Tibial nerve (tissue), 4 donors: Measurements from ENCODE around the gene COPS2. TPM values are rescaled to one million over a fixed set of nuclear protein-coding genes. Genes with fewer than 3 reads are reported as not detected.

Experiments
- DNase-seq, 2 donors: peaks; one replicate each; pipeline ENCODE4 v3.0.0-alpha.2; 2019; ENCODE audit warnings: low spot score in 2 of 2
- H3K27ac ChIP-seq, 4 donors: fragments of 200-600 bp; sonication (generic) in 3 of 4; one replicate each; pipeline ENCODE4 v1.5.1; 2017 to 2019; ENCODE audit warnings: mild to moderate bottlenecking in 1 of 4
- H3K27me3 ChIP-seq, 2 donors: fragments of 200-600 bp; sonication (generic) in 1 of 2; one replicate each; pipeline versions ENCODE4 v1.5.1 to v1.6.0; 2017 to 2019
- H3K36me3 ChIP-seq, 3 donors: fragments of 200-600 bp; sonication (generic); one replicate each; pipeline ENCODE4 v1.5.1; 2018 to 2019
- H3K4me1 ChIP-seq, 4 donors: fragments of 200-600 bp; sonication (generic) in 3 of 4; one replicate each; pipeline ENCODE4 v1.5.1; 2017 to 2019
- H3K4me3 ChIP-seq, 4 donors: fragments of 200-600 bp; sonication (generic) in 3 of 4; one replicate each; pipeline ENCODE4 v1.5.1; 2017 to 2019; ENCODE audit warnings: mild to moderate bottlenecking in 1 of 4, moderate library complexity in 1 of 4
- H3K9me3 ChIP-seq, 4 donors: fragments of 200-600 bp; sonication (generic) in 3 of 4; one replicate each; pipeline ENCODE4 v1.5.1; 2017 to 2019
- EP300 ChIP-seq, 2 donors: sonication (generic); formaldehyde crosslinking; IDR thresholded peaks; one replicate each; pipeline ENCODE4 v1.6.1; 2017; ENCODE audit warnings: antibody characterized with exemption in 2 of 2, mild to moderate bottlenecking in 1 of 2
- POLR2A ChIP-seq, 2 donors: fragments of 450-650 bp; IDR thresholded peaks; one replicate each; pipeline ENCODE4 v1.6.1; 2017; ENCODE audit warnings: antibody characterized with exemption in 2 of 2, mild to moderate bottlenecking in 2 of 2, moderate library complexity in 2 of 2
- WGBS, 2 donors: methylation state at CpG; one replicate each; pipeline ENCODE4 v1.1.5; 2018; 5-methylcytosine and 5-hydroxymethylcytosine counted together
- total RNA-seq, 4 donors: library from RNA; depleted of rRNA; stranded (reverse); fragments of >200 nt; gene quantifications; one replicate each; pipeline ENCODE4 v1.1.0, GENCODE V29; 2016
- TF ChIP-seq, protein P1 (sequence below), 5 experiments: fragments of 200-600 bp in 3 of 5; fragments of 450-650 bp in 2 of 5; sonication (generic) in 3 of 5; IDR thresholded peaks; one replicate each; pipeline ENCODE4 v1.5.1; 2016 to 2019; ENCODE audit warnings: antibody characterized with exemption in 5 of 5, mild to moderate bottlenecking in 3 of 5, moderate library complexity in 2 of 5

Gene COPS2
- total RNA-seq, 4 donors from 2014 or later, result 57.1 to 88.5 (median 67.7) TPM

DNA sequence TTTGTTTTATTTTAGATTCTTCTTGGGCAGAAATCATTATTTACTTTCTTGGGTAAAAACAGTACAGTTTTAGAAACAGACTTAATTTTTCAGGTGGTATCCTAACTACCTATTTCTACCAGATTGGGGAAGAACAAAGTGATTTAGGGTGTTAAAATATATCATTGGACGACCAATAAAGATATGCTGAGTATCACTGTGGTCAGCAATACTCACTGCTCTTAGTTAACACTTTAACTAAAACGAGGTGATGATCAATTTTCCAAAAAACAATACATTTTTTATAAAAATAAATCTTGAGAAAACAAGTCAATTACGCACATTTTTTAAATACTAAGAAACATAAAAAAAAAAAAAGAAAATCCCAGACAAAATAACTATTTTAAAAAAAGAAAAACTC, 3.6 kb downstream of the COPS2 start:
- no peak for DNase-seq
- no peaks in the 10 kb centered on the region for H3K9me3 ChIP-seq
- H3K27ac ChIP-seq, result no peak overlapping the region
- WGBS, 2 donors, result 76 to 78% methylated on average over 3 of the region's 3 CpGs
- H3K36me3 ChIP-seq, result no peaks in the 10 kb centered on the region
- no peak overlapping the region for H3K4me3 ChIP-seq
- TF ChIP-seq POLR2A (IDR thresholded peaks at IDR 0.05) (no peak), EP300 (IDR thresholded peaks at IDR 0.05) (no peak)
- TF ChIP-seq, protein P1, sequence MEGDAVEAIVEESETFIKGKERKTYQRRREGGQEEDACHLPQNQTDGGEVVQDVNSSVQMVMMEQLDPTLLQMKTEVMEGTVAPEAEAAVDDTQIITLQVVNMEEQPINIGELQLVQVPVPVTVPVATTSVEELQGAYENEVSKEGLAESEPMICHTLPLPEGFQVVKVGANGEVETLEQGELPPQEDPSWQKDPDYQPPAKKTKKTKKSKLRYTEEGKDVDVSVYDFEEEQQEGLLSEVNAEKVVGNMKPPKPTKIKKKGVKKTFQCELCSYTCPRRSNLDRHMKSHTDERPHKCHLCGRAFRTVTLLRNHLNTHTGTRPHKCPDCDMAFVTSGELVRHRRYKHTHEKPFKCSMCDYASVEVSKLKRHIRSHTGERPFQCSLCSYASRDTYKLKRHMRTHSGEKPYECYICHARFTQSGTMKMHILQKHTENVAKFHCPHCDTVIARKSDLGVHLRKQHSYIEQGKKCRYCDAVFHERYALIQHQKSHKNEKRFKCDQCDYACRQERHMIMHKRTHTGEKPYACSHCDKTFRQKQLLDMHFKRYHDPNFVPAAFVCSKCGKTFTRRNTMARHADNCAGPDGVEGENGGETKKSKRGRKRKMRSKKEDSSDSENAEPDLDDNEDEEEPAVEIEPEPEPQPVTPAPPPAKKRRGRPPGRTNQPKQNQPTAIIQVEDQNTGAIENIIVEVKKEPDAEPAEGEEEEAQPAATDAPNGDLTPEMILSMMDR (IDR thresholded peaks at IDR 0.05), result no peak
- no peaks in the 10 kb centered on the region for H3K27me3 ChIP-seq
- H3K4me1 ChIP-seq, result peaks cover 3 to 86% (median 16%) of the 10 kb centered on the region in 4 donors

DNA sequence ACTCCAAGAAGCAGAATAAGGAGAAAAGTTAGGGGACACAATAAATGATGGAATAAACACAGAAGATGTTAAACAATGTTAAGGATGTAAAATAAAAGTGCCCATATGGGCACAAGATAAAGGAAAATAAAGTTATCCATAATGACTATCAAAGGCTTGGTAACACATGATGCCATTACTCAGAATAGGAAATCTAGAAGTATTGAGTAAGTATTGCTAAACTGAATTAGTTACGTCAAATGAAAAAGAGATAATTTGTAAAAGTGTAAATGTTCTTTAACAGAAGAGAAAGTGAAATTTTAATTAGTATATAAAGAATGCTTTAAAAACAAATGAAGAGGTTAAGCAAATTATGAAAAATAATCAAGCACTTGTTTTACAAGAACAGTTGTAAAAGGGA, 6.7 kb downstream of the COPS2 start:
- DNase-seq, result no peak
- Histone ChIP-seq H3K9me3 (no peaks in the 10 kb centered on the region), H3K4me3 (no peak overlapping the region), H3K27ac (peak overlapping the region in 2 of 4 donors; percentile 13 to 15), H3K36me3 (peaks cover 0 to 4% (median 2%) of the 10 kb centered on the region in 3 donors), H3K27me3 (no peaks in the 10 kb centered on the region), H3K4me1 (peaks cover 0 to 96% (median 13%) of the 10 kb centered on the region in 4 donors)
- TF ChIP-seq EP300 (IDR thresholded peaks at IDR 0.05), result no peak
- TF ChIP-seq, protein P1 (IDR thresholded peaks at IDR 0.05), result no peak
- TF ChIP-seq POLR2A (IDR thresholded peaks at IDR 0.05), result no peak
- WGBS, 2 donors, result 79 to 93% methylated on average over 1 of the region's 1 CpG

- 50 to 74% methylated on average over 1 of the region's 1 CpG for WGBS, 2 donors
- Histone ChIP-seq H3K27ac (peak overlapping the region in 2 of 4 donors; percentile 13 to 15), H3K9me3 (no peaks in the 10 kb centered on the region), H3K27me3 (no peaks in the 10 kb centered on the region), H3K36me3 (peaks cover 0 to 8% (median 6%) of the 10 kb centered on the region in 3 donors), H3K4me3 (no peak overlapping the region), H3K4me1 (peaks cover 0 to 91% (median 11%) of the 10 kb centered on the region in 4 donors)
- no peak for DNase-seq
- no peak for TF ChIP-seq POLR2A (IDR thresholded peaks at IDR 0.05)
- TF ChIP-seq, protein P1 (IDR thresholded peaks at IDR 0.05), result no peak
- no peak for TF ChIP-seq EP300 (IDR thresholded peaks at IDR 0.05)
Measured at GRCh38 chr15:49148298-49148697, 7.1 kb downstream of the COPS2 start.

DNA sequence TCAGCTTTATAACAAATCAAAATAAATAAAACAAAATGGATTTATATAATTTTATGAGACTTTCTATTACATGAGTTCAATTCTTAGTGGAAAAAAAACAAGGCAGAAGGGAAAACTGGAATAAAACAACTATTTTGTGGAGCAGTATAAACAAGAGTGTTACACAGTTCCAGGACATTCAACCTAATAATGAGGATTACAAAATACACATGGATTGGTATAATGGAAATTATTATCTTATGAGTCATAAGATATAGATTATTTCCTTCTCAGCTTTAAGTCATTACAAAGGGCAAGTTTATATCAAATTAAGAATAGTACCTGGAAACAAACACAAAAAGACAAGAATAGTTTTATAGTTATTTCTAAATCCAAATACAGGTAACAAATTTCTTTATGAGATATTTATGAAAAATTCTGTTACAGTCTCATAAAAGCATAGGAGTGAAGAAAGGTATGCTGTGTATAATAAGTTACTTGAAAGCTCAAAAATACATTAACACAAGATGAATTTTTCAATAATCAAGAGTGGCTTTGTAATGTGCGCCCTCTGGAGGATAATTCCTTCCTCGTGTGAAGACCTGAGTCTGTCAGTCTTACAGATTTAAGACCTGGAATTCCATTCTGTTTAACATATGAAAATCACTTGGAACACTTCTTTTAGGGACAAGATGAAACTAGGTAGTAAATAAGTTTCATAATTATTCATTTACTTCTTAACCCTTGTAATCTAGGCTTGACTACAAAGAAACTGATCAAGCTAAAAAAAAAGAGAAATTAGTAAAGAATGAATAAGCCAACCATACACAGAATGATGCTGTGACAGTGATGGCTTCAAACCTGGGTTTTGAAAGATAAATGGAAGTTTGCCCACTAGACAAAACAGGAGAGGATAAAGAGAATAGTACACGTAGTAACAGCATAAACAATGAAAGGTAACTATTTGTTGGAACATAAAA, 9.5 kb downstream of the COPS2 start:
- DNase-seq, result peak in 1 of 2 donors; percentile 71
- Histone ChIP-seq H3K4me1 (peaks cover 0 to 70% (median 11%) of the 10 kb centered on the region in 4 donors), H3K36me3 (peaks cover 0 to 30% (median 13%) of the 10 kb centered on the region in 3 donors), H3K9me3 (no peaks in the 10 kb centered on the region), H3K4me3 (no peak overlapping the region), H3K27ac (peak overlapping the region in 3 of 4 donors; percentile 1 to 67 (median 47)), H3K27me3 (no peaks in the 10 kb centered on the region)
- TF ChIP-seq, protein P1 (IDR thresholded peaks at IDR 0.05), result peak; percentile 37 to 70 (median 56)
- TF ChIP-seq EP300 (IDR thresholded peaks at IDR 0.05), result no peak
- WGBS, 2 donors, result 18 to 24% methylated on average over 3 of the region's 3 CpGs

- Histone ChIP-seq H3K4me1 (peaks cover 0 to 21% (median 0%) of the 10 kb centered on the region in 4 donors), H3K4me3 (no peak overlapping the region), H3K27me3 (no peaks in the 10 kb centered on the region), H3K9me3 (no peaks in the 10 kb centered on the region), H3K27ac (peak overlapping the region in 2 of 4 donors; percentile 61 to 75), H3K36me3 (peaks cover 2 to 86% (median 7%) of the 10 kb centered on the region in 3 donors)
- TF ChIP-seq, protein P1 (IDR thresholded peaks at IDR 0.05), result no peak
- TF ChIP-seq POLR2A (IDR thresholded peaks at IDR 0.05), result no peak
- TF ChIP-seq EP300 (IDR thresholded peaks at IDR 0.05), result no peak
- 51 to 60% methylated on average over 2 of the region's 2 CpGs for WGBS, 2 donors
- DNase-seq, result no peak
Measured at GRCh38 chr15:49137861-49138260, 17.5 kb downstream of the COPS2 start.
